Retinal pigment epithelial cell (primary cell): Measurements from ENCODE around the gene PAX6.

Source experiments
- DNase-seq: peaks from one replicate; pipeline ENCODE4 v3.0.0-alpha.2; 2010; ENCODE audit warnings: low read depth
- H3K4me3 ChIP-seq: 2 replicates; pipeline ENCODE4 v1.5.1; 2011; ENCODE audit warnings: mild to moderate bottlenecking, low read length, control low read depth, moderate library complexity
- TF ChIP-seq, protein P1 (sequence below): conservative IDR thresholded peaks from 2 replicates; pipeline ENCODE4 v1.5.1; 2011; ENCODE audit warnings: low read depth, low read length, control low read depth, inconsistent platforms

Gene PAX6

DNA sequence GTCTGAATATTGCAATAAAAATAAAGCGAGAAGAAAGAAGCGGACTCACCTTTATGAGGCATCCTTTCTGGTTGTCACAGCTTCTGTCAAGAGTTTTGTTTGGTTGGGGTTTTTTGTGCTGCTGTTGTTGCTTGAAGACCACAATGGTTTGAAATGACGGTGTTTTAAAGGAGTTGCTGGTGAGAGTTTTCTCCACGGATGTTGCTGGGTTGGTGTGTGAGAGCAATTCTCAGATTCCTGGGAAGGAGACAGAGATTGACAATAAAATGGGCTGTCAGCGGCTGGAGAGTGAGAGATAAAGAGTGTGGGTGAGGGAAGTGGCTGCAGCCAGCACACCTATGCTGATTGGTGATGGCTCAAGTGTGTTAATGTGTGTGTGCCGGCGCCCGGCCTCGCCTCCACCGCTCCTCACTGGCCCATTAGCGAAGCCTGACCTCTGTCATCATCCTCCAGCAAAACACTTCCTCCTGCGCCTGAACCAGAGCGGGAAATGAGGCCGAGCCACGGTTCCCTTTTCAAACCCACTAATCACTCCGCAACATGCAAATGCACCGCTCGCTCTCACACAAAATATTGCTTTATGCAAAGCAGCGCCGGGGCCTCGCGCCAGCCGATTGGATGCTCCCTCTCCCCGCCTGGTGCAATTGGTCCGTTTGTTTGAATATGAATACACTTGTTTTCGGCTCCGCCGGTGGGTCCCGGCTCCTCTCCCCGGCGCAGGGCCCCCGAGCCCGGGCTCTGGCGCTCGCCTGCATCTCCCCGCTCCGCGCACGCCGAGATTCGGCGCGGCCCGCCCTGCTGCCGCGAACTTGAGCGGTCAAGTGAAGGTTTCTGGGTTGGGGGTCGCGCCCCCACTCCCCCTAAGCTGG, at the start of gene PAX6:
TSS of gene PAX6 (minus strand) at position 544 of the 869 bp plus-strand sequence. CDS start 4,911 bp downstream, outside the sequence.
- TF ChIP-seq, protein P1, sequence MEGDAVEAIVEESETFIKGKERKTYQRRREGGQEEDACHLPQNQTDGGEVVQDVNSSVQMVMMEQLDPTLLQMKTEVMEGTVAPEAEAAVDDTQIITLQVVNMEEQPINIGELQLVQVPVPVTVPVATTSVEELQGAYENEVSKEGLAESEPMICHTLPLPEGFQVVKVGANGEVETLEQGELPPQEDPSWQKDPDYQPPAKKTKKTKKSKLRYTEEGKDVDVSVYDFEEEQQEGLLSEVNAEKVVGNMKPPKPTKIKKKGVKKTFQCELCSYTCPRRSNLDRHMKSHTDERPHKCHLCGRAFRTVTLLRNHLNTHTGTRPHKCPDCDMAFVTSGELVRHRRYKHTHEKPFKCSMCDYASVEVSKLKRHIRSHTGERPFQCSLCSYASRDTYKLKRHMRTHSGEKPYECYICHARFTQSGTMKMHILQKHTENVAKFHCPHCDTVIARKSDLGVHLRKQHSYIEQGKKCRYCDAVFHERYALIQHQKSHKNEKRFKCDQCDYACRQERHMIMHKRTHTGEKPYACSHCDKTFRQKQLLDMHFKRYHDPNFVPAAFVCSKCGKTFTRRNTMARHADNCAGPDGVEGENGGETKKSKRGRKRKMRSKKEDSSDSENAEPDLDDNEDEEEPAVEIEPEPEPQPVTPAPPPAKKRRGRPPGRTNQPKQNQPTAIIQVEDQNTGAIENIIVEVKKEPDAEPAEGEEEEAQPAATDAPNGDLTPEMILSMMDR = no peak
- DNase-seq = peak; percentile 99
- H3K4me3 ChIP-seq = peak within 1 kb of the TSS; percentile 95

DNA sequence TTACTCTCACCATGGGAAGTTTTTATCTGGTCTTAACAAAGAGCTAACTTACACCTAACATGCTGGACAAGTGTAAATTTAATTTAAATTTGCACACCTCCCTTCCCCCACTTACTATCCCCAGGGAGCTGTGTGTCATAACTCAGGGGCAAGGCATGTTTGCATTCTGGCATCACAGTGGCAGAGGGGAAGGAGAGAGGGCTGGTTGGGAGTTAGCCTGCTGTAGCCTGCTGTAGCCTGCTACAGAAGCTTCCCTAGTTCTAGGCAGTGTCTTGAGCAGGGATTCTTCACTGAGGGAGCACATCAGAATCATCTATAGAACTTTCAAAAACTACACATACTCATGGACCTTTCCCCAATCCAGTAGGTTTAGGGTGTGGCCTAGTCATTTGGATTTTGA, 49.3 kb upstream of the PAX6 start:
- no peak overlapping the region for H3K4me3 ChIP-seq
- TF ChIP-seq, protein P1 = no peak
- no peak for DNase-seq

DNA sequence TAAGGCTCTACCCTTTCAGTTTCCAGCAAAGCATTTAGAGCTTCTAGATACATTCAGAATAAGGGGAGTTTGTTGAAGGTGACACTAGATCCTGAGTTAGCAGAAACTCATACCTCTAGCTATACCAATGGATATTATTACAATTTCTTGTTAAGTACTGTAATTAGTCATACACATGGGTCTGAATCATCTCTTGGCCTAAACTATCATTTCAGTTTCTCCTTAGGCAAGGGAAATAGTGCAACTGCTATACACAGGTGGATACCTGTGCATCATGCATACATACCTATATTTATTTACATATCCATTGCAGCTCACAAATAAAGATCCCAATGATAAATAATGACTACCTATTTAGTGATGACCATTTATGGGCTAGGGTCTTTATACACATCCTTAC, 45.1 kb upstream of the PAX6 start:
- no peak for DNase-seq
- H3K4me3 ChIP-seq = no peak overlapping the region
- TF ChIP-seq, protein P1 = no peak

DNA sequence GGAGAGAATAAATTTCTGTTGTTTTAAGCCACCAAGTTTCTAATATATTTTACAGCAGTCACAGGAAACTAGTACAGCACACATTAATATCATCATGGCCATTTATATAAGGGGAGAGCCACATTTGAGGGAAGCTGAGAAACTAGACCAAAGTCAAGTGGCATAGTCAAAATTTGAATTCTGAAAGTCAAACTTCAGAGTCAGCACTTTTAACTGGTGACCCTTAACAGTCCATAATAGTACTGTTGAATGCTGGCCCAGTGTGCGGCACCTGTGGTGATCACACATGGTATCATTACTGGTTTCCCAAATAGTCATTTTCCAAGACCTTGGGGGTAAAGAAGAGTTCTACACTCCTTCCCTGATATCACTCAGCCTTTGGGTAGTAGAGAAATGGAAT, 44.3 kb upstream of the PAX6 start:
- DNase-seq = no peak
- H3K4me3 ChIP-seq = no peak overlapping the region
- TF ChIP-seq, protein P1 = no peak

DNA sequence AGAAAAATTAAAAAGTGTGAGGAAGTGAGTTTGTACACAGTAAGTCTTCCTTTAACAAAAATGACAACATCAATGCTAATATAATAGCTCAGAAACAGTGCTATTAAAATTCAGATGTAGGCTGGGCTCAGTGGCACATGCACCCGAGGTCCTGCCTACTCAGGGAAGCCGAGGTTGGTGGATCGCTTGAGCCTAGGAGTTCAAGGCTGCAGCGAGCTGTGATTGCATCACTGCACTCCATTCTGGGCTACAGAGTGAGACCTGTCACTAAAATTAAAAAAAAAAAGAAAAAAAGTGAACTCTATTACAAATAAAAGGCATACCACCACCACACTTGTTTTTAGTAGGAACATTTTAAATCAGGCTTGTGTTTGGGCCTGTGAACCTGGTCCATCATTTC, 39.2 kb upstream of the PAX6 start:
- TF ChIP-seq, protein P1 = no peak
- DNase-seq = no peak
- no peak overlapping the region for H3K4me3 ChIP-seq

DNA sequence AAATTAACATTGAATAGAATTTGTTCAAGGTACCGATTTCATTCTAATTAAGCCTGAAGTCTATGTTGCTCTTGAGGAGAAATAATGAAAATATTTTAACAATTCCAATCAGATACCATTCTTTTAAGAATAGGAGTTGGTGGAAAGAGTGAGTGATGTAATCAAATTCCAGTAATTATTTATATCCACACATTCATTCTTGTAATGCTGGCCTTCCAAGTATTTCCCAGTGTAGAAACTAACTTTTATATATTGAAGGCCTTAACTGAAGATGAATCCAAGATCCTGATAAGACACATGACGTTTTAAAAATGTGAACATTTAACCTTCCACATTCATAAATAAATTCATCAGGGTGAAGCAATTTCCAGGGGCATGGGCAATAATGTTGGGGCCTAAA, 36.6 kb upstream of the PAX6 start:
- TF ChIP-seq, protein P1 = no peak
- no peak overlapping the region for H3K4me3 ChIP-seq
- no peak for DNase-seq

DNA sequence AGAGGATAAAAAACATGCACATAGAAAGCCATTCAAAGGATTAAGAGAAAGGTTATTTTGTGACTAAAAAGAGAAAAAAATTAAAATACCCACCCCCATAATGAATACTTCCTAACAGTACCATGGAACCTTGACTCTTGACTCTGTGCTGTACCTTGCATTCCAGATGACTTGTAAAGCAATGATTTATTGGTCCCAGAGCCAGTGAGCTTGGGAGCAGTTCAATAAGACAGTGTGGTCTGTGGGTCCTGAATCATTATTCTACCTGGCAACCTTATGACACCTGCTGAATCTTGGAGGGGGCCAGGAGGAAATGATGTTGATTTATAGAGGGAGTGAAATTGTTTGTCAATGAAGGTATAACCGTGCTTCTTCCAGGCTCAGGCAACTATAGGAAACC, 34.2 kb upstream of the PAX6 start:
- H3K4me3 ChIP-seq = no peak overlapping the region
- DNase-seq = no peak
- TF ChIP-seq, protein P1 = no peak
